ENCODE measurements around the gene RCL1. TPM values are rescaled to one million over a fixed set of nuclear protein-coding genes. Genes with fewer than 3 reads are reported as not detected.
"Not testable (repeated sequence)": the region's sequence is repeated elsewhere in the genome, so short reads cannot be mapped to it uniquely, and the experiment has no call there.

The RCL1 gene
- total and polyA plus RNA-seq, 7 donors: 8.9 to 29.5 (median 16.0) TPM

- H3K9me3 ChIP-seq: no peaks in the 10 kb centered on the region
- DNase-seq: no peak
- no peaks in the 10 kb centered on the region for H3K27me3 ChIP-seq (ENCODE audit: insufficient read depth in 3 of 3, low read length in 2 of 3)
- no peaks in the 10 kb centered on the region for H3K36me3 ChIP-seq (ENCODE audit: insufficient read depth in 1 of 2, low read depth in 1 of 2)
- ATAC-seq: no peak
- no peaks in the 10 kb centered on the region for H3K4me1 ChIP-seq
- no peak overlapping the region for H3K4me3 ChIP-seq
- intact Hi-C loops (cut with DNase I): no loop called here
- no peak overlapping the region for H3K27ac ChIP-seq
- 83 to 91% (median 88%) methylated on average over 4 of the region's 4 CpGs for WGBS, 3 donors
- TF ChIP-seq CTCF (IDR thresholded peaks at IDR 0.05): no peak
Observed at GRCh38 chr9:4894076-4894475, 101.3 kb downstream of the RCL1 start.

- ATAC-seq; DNase-seq; H3K36me3 ChIP-seq (ENCODE audit: insufficient read depth in 1 of 2, low read depth in 1 of 2); H3K9me3 ChIP-seq; H3K27me3 ChIP-seq (ENCODE audit: insufficient read depth in 3 of 3, low read length in 2 of 3); H3K4me1 ChIP-seq; H3K27ac ChIP-seq; intact Hi-C loops (cut with DNase I); H3K4me3 ChIP-seq: not testable (repeated sequence)
- 93 to 97% (median 96%) methylated on average over 1 of the region's 1 CpG for WGBS, 3 donors
Observed at GRCh38 chr9:4899853-4900252, 107.1 kb downstream of the RCL1 start.

- H3K27me3 ChIP-seq (ENCODE audit: insufficient read depth in 3 of 3, low read length in 2 of 3); H3K9me3 ChIP-seq; H3K36me3 ChIP-seq (ENCODE audit: insufficient read depth in 1 of 2, low read depth in 1 of 2); intact Hi-C loops (cut with DNase I); H3K4me1 ChIP-seq: not testable (repeated sequence)
- peak in 1 of 2 donors; percentile 59 for DNase-seq
- Histone ChIP-seq H3K4me3 (peak overlapping the region; percentile 22), H3K27ac (peak overlapping the region; percentile 30)
- WGBS, 3 donors: 54 to 57% (median 54%) methylated on average over 11 of the region's 11 CpGs
- ATAC-seq: peak in 2 of 4 donors; percentile 49 to 55
Observed at GRCh38 chr9:4901401-4902134, 108.8 kb downstream of the RCL1 start.

- intact Hi-C loops (cut with DNase I): no loop called here
- Histone ChIP-seq H3K27me3 (ENCODE audit: insufficient read depth in 3 of 3, low read length in 2 of 3) (no peaks in the 10 kb centered on the region), H3K9me3 (no peaks in the 10 kb centered on the region), H3K4me3 (peak overlapping the region; percentile 22), H3K36me3 (ENCODE audit: insufficient read depth in 1 of 2, low read depth in 1 of 2) (no peaks in the 10 kb centered on the region), H3K4me1 (peaks cover 8% of the 10 kb centered on the region), H3K27ac (peak overlapping the region; percentile 30)
- no peak for TF ChIP-seq CTCF (IDR thresholded peaks at IDR 0.05)
- peak in 2 of 4 donors; percentile 21 to 41 for ATAC-seq
- DNase-seq: no peak
- WGBS, 3 donors: 82 to 89% (median 86%) methylated on average over 8 of the region's 8 CpGs
Observed at GRCh38 chr9:4902135-4902475, 109.4 kb downstream of the RCL1 start.

GRCh38 chr9:4904322-4905134, 111.8 kb downstream of the RCL1 start:
- ATAC-seq (peak in 3 of 4 donors; percentile 7 to 37 (median 29)), DNase-seq (no peak)
- Histone ChIP-seq H3K4me3 (no peak overlapping the region), H3K4me1 (peaks cover 8% of the 10 kb centered on the region), H3K27me3 (ENCODE audit: insufficient read depth in 3 of 3, low read length in 2 of 3) (no peaks in the 10 kb centered on the region), H3K9me3 (no peaks in the 10 kb centered on the region), H3K36me3 (ENCODE audit: insufficient read depth in 1 of 2, low read depth in 1 of 2) (no peaks in the 10 kb centered on the region), H3K27ac (no peak overlapping the region)
- no peak for TF ChIP-seq CTCF (IDR thresholded peaks at IDR 0.05)
- WGBS, 3 donors: 69 to 76% (median 73%) methylated on average over 3 of the region's 3 CpGs
- intact Hi-C loops (cut with DNase I): loop anchor here in 1 of 2 donors (5.0 kb wide), 1 partner anchor 137 kb away; no protein-coding TSS in a partner anchor

Data from psoas muscle (tissue), 8 donors.